Activated CD4-positive, CD25-positive, alpha-beta regulatory T cell (primary cell): ENCODE results near the gene MAP3K5.

ENCODE experiments used
- DNase-seq, 4 experiments: peaks; one replicate each; lab custom pipeline; 2025; lab: John Stamatoyannopoulos, UW

Gene MAP3K5

DNA sequence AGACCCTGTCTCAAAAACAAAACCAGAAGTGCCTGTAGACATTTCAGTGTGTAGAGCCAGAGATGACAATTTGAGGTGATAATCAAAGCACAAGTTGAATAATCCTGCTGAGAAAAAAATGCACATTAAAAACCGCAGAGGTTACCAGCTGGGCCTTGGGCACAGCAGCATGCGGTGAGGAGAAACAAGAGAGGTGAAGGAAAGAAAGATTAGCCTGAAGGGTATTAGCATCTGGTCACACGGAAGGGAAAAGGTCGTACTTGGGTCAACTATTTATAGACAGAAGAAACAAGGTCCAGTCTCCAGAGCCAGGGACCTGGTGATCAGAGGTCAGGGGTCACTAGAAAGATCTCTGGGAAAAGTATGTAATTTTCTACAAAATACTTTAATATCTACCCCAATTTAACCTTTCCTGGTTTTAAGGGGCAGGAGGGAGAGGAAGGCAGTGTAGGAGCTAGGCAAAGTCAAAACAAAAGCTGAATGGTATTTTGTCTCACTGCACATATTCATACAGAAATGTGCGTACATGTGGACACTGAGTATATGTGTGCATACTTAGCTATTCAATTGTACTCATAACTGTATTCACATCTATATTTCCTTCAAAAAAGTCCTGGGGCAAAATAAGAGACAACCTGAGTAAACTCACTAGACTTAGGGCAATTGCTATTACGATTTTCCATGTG, 252.2 kb downstream of the MAP3K5 start:
- no peak for DNase-seq

DNA sequence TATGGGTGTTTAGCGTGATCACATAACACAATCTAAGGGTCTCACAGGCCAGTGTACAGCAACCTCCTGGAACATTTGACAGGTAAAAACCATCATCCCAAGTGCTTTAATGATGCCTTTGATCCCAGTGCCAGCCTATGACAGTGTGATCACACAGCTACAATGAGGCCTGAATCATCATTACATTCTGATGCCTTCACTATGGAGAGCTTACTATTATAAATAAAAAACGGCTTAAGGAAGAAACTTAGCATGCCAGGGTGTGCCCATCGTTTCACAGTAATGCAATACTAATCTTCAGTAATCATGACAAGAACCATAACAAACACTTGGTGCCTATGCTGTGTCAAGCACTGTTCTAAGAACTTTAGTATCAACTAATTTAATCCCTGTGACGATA, 253.4 kb downstream of the MAP3K5 start:
- no peak for DNase-seq

GRCh38 chr6:136535880-136536650, 256.2 kb downstream of the MAP3K5 start:
- DNase-seq = no peak

DNA sequence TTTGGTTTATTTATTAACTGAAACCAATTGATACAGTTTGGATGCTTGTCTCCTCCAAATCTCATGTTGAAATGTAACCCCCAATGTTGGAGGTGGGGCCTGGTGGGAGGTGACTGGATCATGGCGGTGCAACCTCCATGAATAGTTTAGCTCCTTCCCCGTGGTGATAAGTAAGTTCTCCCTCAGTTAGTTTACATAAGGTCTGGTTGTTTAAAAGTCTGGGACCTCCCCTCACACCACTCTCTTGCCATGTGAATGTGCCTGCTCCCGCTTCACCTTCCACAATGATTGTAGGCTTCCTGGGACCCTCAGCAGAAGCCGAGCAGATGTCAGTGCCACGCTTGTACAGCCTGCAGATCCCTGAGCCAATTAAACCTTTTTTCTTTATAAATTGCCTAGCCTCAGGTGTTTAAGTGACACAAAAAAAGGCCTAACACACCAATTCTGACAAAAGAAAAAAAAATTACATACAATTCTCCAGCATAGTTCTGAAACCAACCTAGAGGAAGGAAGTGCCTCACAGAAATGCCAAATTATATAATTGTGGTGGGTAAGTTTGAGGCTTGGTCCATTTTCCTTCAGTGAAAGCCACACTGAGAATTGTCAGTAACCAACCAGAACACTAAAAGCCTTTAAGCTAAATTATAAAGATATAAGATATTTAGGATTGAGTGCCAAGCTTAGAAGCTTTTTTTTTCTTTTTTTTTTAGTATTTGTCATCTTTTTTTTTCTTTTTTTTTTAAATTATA, 257.1 kb downstream of the MAP3K5 start:
- DNase-seq = no peak

DNA sequence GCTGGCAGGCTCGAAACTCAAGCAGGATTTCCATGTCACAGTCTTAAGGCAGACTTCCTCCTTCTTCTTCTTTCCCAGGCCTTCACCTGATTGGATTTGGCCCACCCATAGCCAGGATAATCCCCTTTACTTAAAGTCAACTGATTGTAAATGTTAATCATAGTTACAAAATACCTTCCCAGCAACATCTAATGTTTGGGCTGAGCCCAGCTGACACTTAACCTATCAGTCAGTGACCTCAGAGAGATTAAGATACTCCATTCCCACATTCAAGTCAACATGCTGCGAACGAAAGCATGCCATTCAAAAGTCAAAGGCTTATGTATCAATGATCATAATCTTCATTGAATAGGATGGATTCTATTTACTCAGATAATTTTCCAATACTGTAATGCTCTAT, 258.0 kb downstream of the MAP3K5 start:
- DNase-seq = no peak

DNA sequence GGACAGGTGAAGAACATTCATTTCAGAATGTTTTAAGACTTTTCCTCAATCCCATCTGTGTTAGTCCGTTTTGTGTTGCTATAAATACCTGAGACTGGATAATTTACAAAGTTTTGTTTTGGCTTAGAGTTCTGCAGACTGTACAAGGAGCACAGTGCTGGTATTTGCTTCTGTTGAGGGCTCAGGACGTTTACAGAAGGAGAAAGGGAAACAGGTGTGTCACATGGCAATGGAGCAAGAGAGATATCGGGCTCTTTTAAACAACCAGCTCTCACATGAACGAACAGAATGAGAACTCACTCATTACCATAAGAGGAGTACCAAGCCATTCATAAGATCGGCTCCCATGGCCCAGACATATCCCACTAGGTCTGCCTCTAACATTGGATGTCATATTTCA, 258.8 kb downstream of the MAP3K5 start:
- no peak for DNase-seq

- DNase-seq = no peak
Observed at GRCh38 chr6:136532030-136532429, 260.2 kb downstream of the MAP3K5 start.

DNA sequence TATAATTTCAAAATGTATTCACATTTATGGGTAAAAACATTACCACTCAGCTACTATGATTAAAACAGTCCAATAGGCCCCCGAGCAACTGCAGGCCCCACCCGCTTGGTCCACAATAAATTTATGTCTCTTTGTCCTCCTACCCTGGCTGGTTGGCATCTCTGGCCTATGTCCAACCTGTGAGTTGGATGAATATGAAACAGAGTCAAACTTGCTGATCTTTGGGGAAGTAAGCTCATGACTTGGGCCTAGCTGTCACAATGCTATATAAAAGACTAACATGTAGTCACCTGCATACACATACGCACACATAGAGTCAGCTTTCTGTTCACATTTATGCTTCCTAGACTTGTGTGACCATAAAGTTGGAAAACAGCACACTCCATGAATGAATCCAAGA, 262.6 kb downstream of the MAP3K5 start:
- DNase-seq = no peak

- no peak for DNase-seq
Observed at GRCh38 chr6:136528477-136528876, 263.8 kb downstream of the MAP3K5 start.

- no peak for DNase-seq
Observed at GRCh38 chr6:136527831-136528230, 264.4 kb downstream of the MAP3K5 start.

DNA sequence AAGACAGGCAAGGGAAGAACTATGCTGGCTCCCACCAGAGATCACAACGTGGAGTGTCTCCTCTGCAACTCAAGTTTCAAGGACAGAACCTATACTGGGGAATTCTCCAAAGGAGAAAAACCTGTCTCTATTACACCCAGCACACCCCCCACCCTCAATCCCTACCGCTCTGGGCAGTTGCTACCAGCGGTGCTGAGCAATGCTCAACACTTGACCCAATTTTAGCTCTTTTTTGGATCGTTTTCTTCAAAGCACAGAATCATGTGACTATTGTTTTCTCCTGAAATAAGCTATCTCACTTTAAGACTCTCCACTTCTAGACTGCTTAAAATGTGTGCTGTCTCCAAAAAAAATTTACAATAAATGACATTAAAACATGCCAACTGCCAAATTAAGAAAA, 265.3 kb downstream of the MAP3K5 start:
- no peak for DNase-seq

GRCh38 chr6:136526196-136526930, 265.9 kb downstream of the MAP3K5 start:
- DNase-seq = peak in 1 of 4 experiments; percentile 1

DNA sequence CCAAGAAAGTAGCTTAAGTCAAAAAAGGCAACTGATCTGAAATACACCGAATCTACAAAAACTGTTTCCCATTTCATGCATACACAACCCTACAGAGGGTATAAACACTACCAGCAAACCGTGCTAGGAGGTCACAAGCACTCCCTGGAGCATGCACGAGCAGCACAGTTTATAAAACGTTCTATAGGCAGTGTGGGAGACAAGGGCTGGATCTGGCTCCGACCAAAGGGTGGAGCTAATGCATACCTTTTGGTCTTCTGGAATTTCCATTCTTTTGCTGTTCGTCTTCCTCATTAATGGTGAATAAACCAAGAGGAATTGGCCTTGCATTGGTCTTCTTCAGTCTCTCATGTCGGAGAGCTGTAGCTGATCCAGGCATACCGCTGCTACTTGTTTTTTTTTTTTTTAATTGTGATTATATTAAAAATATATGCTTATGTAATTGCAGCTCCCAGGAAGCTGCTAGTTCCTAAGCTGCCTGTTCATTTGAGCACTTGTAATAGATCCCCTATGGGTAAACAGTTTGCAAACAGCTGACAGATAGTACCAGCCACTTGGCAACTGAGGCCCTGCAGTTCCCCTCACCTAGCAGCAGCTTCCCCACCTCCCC, 266.6 kb downstream of the MAP3K5 start:
- no peak for DNase-seq

DNA sequence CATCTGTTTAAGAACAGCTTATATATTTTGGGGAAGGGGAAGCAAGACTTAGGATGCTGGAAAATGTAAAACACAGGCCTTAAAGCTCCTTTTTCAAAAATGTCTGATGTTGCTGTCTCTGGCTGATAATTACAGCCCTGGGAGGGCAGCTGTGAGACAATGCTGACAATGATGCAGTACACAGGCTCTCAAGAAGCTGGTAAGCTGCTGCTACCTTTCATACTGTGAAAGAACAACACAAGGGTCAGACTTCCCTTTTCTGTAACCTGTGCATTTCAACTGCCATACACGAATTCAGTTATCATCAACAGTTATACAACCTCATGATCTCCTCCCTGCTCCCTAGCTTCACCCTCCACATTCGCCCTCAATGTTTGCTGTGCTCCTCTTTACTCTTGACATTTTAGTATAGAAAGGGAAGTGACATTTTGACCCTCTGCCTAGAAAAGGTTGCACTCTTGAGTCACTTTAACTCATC, 267.3 kb downstream of the MAP3K5 start:
- no peak for DNase-seq

DNA sequence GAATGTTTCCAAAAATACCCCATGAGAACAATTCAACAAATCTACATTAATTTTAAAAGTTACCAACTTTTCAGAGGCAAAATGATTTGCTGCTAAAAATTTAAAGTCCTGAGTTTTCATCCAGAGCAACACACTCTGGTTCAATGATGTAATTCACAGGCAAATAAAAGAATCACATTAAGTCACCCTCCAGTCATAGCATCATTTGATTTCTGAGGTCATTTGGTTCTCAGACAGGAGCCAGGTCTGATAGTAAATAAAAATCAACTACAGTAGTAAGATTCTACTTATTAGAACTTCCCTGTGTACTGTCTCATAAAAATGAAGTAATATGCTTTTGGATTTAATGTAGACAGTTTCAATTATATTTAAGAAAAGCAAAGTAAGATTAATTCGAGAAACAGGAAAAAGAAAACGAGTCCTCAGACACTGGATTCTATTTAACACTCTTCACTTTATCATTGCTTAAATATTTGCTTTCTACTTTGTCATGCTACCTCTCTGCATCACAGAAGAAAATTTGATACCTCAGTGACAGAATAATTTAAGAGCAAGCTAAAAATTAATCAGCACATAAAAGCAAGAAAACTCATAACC, 267.8 kb downstream of the MAP3K5 start:
- no peak for DNase-seq

GRCh38 chr6:136523196-136523595, 269.1 kb downstream of the MAP3K5 start:
- DNase-seq = no peak

- DNase-seq = no peak
Observed at GRCh38 chr6:136522636-136523035, 269.6 kb downstream of the MAP3K5 start.

DNA sequence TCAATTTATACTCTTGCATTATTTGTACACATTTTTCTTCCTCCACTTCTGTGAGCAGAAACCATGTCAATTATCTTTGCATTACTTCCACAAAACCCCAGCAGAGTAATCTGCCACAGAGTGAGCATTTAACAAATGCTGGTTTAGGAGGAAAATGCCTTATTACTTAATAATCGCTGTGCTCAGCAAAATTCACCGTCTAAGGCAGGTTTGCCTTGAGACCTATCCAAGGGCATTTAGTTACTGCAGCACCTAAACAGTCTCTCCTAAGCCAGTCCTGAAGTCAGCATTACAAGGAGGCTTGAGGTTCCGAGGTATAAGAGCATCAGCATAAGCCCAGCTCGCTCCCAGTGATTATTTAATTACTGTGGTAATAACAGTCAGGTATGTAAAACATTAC, 270.4 kb downstream of the MAP3K5 start:
- DNase-seq = no peak

- no peak for DNase-seq
Observed at GRCh38 chr6:136521427-136521826, 270.9 kb downstream of the MAP3K5 start.

DNA sequence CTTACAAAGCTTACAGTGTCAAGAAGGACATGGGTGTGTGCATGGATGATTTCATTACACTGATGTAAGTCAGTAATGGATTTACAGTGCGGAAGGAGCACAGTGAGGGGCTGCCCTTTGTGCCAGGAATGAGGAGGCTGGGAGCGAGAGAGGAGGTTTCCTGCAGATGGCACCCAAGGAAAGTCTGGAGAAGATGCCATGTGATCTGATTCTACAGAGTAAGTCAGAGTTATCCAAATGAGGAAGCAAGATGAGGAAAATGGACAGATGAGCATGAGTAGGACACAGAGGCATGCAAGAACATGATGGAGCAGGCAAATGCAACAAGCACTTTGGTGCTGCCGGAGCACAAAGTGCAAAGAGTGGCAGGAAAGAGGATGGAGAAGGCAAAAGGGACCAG, 271.8 kb downstream of the MAP3K5 start:
- no peak for DNase-seq

DNA sequence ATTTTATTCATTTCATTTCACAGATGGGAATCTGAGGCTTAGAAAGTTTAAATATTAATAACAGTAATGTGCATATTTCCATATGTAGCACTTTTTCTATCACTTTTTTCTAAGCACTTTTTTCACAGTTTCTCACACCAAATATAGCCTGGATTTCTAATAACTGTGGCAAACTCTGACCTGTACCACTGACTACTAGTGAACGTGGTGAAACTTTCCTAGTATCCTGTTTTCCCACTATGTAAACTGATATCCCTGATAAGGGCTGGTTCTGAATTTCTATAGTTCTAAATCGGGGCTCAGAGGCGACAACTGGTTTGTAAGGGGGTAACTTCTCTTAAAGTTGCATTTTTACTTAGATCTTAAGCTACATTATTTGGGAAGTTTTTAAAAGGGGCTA, 274.7 kb downstream of the MAP3K5 start:
- DNase-seq = no peak
